Natural killer cell treated with Interleukin-12 subunit alpha and Interleukin-12 subunit beta and Interleukin-15 and Interleukin-18, amount 100 ng/mL, for 72 hours (primary cell): Measurements from ENCODE around the gene CLDN15. TPM values are rescaled to one million over a fixed set of nuclear protein-coding genes. Genes with fewer than 3 reads are reported as not detected.

ENCODE experiments used
- ATAC-seq, 2 donors: fragments of 150-1000 bp; cut with Tn5 transposase in 1 of 2; sonication (Bioruptor Pico), chemical (Tn5 transposase) in 1 of 2; 2 replicates each; pipeline ENCODE4 v1.10.0; 2021
- DNase-seq: peaks from one replicate; pipeline ENCODE4 v3.0.0; 2022; ENCODE audit warnings: low spot score
- H3K27ac Mint-ChIP-seq, 2 donors: 1 replicate in 1 of 2; 2 replicates in 1 of 2; pipeline ENCODE4 v1.8.0; 2022; ENCODE audit warnings: mixed read lengths in 2 of 2, mild to moderate bottlenecking in 1 of 2, moderate library complexity in 1 of 2
- H3K27me3 Mint-ChIP-seq, 2 donors: 1 replicate in 1 of 2; 2 replicates in 1 of 2; pipeline ENCODE4 v1.8.0; 2022; ENCODE audit warnings: mixed read lengths in 2 of 2
- H3K36me3 Mint-ChIP-seq: one replicate; pipeline ENCODE4 v1.8.0; 2022; ENCODE audit warnings: mixed read lengths
- H3K4me1 Mint-ChIP-seq, 2 donors: 1 replicate in 1 of 2; 2 replicates in 1 of 2; pipeline ENCODE4 v1.8.0; 2022; ENCODE audit warnings: low read depth in 2 of 2, mixed read lengths in 2 of 2, mild to moderate bottlenecking in 1 of 2
- H3K4me3 Mint-ChIP-seq: one replicate; pipeline ENCODE4 v1.8.0; 2022; ENCODE audit warnings: mixed read lengths
- H3K9me3 Mint-ChIP-seq: 2 replicates; pipeline ENCODE4 v1.8.0; 2022; ENCODE audit warnings: mixed read lengths
- total RNA-seq, 2 donors: library from RNA; stranded (reverse); gene quantifications; one replicate each; pipeline ENCODE4 v1.2.3, GENCODE V29; 2022

Gene CLDN15
- total RNA-seq, 2 donors from 2014 or later = 16.6 to 34.0 TPM

GRCh38 chr7:101186194-101186593 lies 51.4 kb downstream of the CLDN15 start:
- DNase-seq (no peak), ATAC-seq (no peak)
- no peaks in the 10 kb centered on the region for H3K36me3 Mint-ChIP-seq
- H3K9me3 Mint-ChIP-seq = no peaks in the 10 kb centered on the region
- H3K27me3 Mint-ChIP-seq = peaks cover 18 to 22% of the 10 kb centered on the region in 2 donors
- peaks cover 0 to 7% of the 10 kb centered on the region in 2 donors for H3K4me1 Mint-ChIP-seq
- H3K27ac Mint-ChIP-seq = no peak overlapping the region
- no peak overlapping the region for H3K4me3 Mint-ChIP-seq

- H3K27ac Mint-ChIP-seq = no peak overlapping the region
- DNase-seq (no peak), ATAC-seq (no peak)
- peaks cover 0 to 7% of the 10 kb centered on the region in 2 donors for H3K4me1 Mint-ChIP-seq
- H3K9me3 Mint-ChIP-seq = no peaks in the 10 kb centered on the region
- peaks cover 22 to 23% of the 10 kb centered on the region in 2 donors for H3K27me3 Mint-ChIP-seq
- no peaks in the 10 kb centered on the region for H3K36me3 Mint-ChIP-seq
- H3K4me3 Mint-ChIP-seq = no peak overlapping the region
Observed at GRCh38 chr7:101185258-101185839, 52.3 kb downstream of the CLDN15 start.

Other genes starting within 250 kb of the CLDN15 start
- gene MUC17, start 217.7 kb downstream of the CLDN15 start, total RNA-seq = not detected
- gene TRIM56, start 152.3 kb downstream of the CLDN15 start, total RNA-seq = 10 to 100 TPM; 54.8 to 73.7 TPM
- gene SERPINE1, start 110.7 kb downstream of the CLDN15 start, total RNA-seq = not detected
- 10 to 100 TPM; 30.9 to 39.4 TPM for gene AP1S1, start 83.3 kb downstream of the CLDN15 start, total RNA-seq
- gene VGF, start 72.2 kb downstream of the CLDN15 start, total RNA-seq = under 1 TPM in 1 of 2 donors, not detected in 1; 0.31 TPM
- gene NAT16, start 57.5 kb downstream of the CLDN15 start, total RNA-seq = not detected
- gene MOGAT3, start 36.8 kb downstream of the CLDN15 start, total RNA-seq = not detected
- 10 to 100 TPM; 66.2 to 72.3 TPM for gene PLOD3, start 20.2 kb downstream of the CLDN15 start, total RNA-seq
- 10 to 100 TPM; 57.6 to 57.8 TPM for gene ZNHIT1, start 19.6 kb downstream of the CLDN15 start, total RNA-seq
- gene FIS1, start 7.3 kb upstream of the CLDN15 start, total RNA-seq = 100 to 1,000 TPM in 1 of 2 donors, 10 to 100 TPM in 1; 93.1 to 102 TPM
- gene IFT22, start 84.0 kb upstream of the CLDN15 start, total RNA-seq = 1 to 10 TPM; 5.5 to 6.0 TPM
- not detected for gene COL26A1, start 125.1 kb upstream of the CLDN15 start, total RNA-seq